GM18909 (cell line): Measurements from ENCODE around the gene LINGO3.
"Not testable (repeated sequence)": the region's sequence is repeated elsewhere in the genome, so short reads cannot be mapped to it uniquely, and the experiment has no call there.

ENCODE experiments used
- ATAC-seq: cut with Tn5 transposase; IDR thresholded peaks from one replicate; pipeline ENCODE4 v1.9.1; 2021; ENCODE audit warnings: mild to moderate bottlenecking; ENCODE audit not compliant: unreplicated experiment, poor library complexity

The LINGO3 gene

GRCh38 chr19:2283835-2284507 lies 24.0 kb downstream of the LINGO3 start:
- ATAC-seq: no peak

DNA sequence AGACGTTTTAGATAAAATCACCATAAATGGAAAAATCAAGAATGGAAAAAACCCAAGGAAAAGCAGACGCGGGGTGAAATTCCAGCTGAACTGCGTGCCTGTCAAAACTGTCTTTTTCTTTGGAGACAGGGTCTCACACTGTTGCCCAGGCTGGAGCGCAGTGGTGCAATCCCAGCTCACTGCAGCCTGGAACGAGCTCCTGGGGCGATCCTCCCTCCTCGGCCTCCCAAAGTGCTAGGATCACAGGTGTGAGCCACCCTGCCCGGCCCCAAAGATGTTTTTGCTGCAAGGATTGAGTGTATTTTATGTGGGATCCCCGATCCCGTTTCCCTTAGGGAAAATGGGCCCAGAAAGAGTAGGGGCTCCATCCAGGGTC lies 25.1 kb downstream of the LINGO3 start:
- ATAC-seq: no peak

GRCh38 chr19:2282062-2282861 lies 25.7 kb downstream of the LINGO3 start, which contains the start of gene PEAK3:
PEAK3 (minus strand) TSS chr19:2282175; CDS start chr19:2280931, 1,244 bp downstream.
- no peak for ATAC-seq

DNA sequence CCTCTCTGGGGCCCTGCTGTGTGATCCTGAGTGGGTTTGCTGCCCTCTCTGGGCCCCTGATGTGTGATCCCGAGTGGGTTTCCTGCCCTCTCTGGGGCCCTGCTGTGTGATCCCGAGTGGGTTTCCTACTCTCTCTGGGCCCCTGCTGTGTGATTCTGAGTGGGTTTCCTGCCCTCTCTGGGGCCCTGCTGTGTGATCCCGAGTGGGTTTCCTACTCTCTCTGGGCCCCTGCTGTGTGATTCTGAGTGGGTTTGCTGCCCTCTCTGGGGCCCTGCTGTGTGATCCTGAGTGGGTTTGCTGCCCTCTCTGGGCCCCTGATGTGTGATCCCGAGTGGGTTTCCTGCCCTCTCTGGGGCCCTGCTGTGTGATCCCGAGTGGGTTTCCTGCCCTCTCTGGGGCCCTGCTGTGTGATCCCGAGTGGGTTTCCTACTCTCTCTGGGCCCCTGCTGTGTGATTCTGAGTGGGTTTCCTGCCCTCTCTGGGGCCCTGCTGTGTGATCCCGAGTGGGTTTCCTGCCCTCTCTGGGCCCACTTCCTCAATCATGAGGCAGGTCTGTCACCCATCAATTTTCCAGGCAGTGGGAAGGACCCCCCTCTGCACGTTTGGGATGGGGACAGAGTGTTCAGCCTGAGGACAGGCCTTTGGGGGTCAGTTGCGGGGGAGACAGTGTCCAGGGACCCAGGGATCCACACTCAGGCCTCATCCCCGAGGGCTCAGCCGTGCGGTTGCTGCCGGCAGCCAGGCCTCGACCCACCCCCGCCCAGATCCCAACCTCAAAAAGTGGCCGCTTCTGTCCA lies 26.5 kb downstream of the LINGO3 start:
- not testable (repeated sequence) for ATAC-seq

- ATAC-seq: no peak
These were observed 27.2 kb downstream of the LINGO3 start for GRCh38 chr19:2280633-2281264.

DNA sequence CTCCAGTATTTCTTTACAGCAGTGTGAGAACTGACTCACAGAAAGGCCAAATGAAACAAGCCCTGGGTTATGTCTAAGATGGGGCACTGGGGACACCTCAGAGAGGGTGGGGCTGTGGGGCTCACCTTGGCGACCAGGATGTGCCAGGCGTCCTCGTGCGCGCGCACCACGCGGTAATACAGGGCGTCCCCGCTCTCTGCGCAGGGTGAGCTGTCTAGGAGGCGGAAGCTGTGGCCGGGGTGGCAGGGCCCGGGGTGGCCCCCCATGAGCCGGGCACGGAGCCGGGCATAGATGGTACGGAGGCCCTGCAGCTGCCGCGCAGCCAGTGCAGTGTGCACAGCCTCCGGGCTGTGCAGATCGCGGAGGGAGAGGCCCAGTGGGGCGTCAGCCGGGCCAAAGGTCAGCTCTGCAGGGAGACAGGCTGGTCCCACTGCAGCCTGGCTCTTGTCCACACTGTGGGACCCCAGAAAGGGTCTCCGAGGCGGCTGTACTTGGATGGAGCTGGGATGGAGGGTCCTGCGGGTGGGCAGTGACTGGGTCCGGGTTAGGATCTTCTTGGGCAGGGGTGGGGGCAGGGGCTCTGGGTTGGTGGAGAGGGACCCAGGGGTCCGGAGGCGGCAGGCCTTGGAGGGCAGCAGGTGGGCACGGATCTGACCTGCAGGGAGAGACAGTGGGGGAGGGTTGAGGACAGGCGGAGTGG lies 29.3 kb downstream of the LINGO3 start:
- ATAC-seq: no peak

GRCh38 chr19:2277138-2277537 lies 30.8 kb downstream of the LINGO3 start:
- no peak for ATAC-seq

DNA sequence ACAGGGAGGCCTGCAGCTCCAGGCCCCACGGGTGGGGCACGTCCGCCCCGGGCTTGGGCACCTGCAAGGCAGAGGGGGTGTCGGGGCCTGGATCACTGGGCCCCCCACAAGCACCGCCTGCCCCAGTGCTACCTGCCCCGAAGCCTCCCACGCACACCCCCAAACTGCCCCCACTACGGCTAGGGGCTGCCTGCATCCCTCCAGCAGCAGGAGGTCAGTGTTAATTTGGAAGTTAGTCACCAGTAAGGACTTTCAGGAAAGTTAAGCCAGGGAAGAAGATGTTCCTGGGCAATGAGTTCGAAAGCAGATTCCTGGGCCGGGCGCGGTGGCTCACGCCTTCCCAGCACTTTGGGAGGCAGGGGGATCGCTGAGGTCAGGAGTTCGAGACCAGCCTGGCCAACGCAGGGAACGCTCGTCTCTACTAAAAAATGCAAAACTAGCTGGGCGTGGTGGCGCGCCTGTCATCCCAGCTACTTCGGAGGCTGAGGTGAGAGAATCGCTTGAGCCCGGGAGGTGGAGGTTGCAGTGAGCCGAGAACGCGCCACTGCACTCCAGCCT lies 31.4 kb downstream of the LINGO3 start:
- ATAC-seq: no peak

GRCh38 chr19:2275588-2276428 lies 32.1 kb downstream of the LINGO3 start:
- ATAC-seq: no peak

- no peak for ATAC-seq
These were observed 32.9 kb downstream of the LINGO3 start for GRCh38 chr19:2274931-2275535.

DNA sequence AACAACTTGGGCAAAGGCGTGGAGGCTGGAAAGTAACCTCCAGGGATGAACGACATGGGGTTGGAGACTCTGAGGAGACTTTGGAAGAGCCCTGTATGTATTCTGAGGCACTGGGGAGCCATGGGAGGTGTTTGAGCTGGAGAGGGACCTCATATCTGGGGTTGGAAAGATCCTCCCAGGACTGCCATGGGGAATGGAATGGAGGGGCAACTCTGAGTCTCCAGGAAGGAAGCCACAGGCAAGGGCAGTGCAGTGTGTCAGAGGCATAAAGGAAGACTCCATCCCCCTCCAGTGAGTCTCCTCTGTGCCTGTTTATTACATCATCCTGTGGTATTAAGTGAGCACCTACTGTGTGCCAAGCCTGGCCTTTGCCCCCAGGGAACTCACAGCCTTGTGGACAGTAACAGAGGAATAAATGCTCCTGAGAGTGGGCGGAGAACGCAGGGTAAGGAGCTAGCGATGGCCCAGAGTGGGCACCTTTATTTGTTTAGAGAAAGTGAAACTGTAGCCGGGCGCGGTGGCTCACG lies 33.7 kb downstream of the LINGO3 start:
- no peak for ATAC-seq

GRCh38 chr19:2273356-2274184 lies 34.4 kb downstream of the LINGO3 start:
- no peak for ATAC-seq

DNA sequence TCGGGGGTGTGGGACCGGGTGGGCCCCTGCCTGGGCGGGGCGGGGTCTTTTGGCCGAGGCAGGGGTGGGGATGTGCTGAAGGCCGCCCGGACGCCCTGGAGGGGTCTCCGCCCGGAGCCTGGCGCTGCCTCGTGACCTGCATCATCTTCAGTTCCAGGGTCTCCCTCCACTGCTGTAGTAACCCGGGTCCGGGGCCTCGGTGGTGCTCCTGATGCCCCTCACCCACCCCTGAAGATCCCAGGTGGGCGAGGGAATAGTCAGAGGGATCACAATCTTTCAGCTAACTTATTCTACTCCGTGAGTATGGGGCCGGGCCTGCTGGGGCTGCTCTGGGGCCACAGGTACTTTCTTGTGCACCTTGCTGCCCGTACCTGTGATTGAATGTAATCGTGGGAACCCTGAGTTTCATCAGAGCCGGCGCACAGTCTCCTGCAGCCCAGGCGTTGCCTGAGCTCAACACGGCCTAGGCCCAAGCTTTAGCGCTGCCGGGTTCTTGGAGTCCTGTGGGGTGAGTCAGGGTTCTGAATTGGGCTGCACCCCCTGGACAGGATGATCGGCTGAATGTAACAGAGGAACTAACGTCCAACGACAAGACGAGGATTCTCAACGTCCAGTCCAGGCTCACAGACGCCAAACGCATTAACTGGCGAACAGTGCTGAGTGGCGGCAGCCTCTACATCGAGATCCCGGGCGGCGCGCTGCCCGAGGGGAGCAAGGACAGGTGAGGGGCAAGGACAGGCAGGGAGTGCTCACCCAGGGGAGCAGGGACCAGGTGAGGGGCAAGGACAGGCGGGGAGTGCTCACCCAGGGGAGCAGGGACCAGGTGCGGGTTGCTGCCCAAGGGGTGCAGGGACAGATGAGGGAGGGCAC lies 36.5 kb downstream of the LINGO3 start:
- ATAC-seq: no peak

- ATAC-seq: no peak
These were observed 37.3 kb downstream of the LINGO3 start for GRCh38 chr19:2270423-2271233.

GRCh38 chr19:2270157-2270422 lies 37.9 kb downstream of the LINGO3 start:
- ATAC-seq: no peak
